ENCODE measurements around the gene C1orf105.

GRCh38 chr1:172425339-172425738 lies 4.9 kb downstream of the C1orf105 start:
- TF ChIP-seq, protein P1, sequence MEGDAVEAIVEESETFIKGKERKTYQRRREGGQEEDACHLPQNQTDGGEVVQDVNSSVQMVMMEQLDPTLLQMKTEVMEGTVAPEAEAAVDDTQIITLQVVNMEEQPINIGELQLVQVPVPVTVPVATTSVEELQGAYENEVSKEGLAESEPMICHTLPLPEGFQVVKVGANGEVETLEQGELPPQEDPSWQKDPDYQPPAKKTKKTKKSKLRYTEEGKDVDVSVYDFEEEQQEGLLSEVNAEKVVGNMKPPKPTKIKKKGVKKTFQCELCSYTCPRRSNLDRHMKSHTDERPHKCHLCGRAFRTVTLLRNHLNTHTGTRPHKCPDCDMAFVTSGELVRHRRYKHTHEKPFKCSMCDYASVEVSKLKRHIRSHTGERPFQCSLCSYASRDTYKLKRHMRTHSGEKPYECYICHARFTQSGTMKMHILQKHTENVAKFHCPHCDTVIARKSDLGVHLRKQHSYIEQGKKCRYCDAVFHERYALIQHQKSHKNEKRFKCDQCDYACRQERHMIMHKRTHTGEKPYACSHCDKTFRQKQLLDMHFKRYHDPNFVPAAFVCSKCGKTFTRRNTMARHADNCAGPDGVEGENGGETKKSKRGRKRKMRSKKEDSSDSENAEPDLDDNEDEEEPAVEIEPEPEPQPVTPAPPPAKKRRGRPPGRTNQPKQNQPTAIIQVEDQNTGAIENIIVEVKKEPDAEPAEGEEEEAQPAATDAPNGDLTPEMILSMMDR (IDR thresholded peaks at IDR 0.05) = no peak
- TF ChIP-seq POLR2A (IDR thresholded peaks at IDR 0.05) = no peak

Measured in testis (tissue), 2 donors.